GM12873 (cell line): Measurements from ENCODE around the gene CEP78.

ENCODE experiments used
- CTCF ChIP-seq: IDR thresholded peaks from 2 replicates; pipeline ENCODE4 v1.5.1; 2012; ENCODE audit warnings: low read depth, mild to moderate bottlenecking, moderate library complexity, low read length, control low read depth; ENCODE audit not compliant: insufficient read depth; ENCODE audit errors: missing control alignments

Gene CEP78

DNA sequence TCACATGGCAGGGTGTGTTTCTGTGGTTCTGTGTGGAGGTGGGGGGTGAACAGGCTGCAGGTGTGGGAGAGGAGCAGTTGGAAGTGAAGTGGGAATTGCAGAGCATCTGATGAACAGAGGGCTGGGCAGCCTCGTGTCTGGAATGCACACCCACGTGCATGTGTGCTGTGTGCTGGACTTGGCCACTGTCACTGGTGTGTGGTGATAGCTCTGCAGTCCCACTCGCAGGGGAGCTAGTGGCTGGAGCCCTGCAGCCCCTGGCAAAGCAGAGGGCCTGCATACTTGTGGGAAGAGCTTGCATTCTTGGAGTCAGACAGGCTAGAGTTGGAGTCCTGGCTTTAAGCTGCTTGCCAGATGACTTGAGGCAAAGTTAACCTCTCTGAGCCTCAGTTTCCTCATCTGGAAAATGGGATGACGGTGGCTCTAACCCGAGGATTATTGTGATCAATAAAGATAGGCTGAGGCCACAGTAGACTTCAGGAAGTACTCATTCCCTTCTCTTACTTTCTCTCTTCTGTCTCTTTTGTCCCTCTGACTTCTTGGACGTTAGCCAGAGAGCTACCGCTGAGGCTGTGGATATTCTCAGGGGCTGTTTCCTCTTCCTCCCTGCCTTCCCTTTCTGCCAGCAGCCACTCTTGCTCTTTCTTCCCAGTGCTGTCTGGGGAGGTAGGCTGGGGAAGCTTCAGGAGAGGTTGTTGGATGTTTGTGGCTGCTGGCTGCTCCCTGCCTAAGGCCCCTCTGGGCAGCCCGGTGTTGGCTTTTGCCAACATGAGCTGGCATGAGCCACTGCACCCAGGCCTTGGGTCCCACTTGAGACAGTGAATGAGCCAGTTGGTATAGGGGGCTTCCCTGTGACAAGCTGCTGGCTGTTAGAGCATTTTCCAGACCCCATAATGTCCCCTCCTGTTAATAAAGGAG is 79.3 kb downstream of the CEP78 start:
- no peak for TF ChIP-seq CTCF

DNA sequence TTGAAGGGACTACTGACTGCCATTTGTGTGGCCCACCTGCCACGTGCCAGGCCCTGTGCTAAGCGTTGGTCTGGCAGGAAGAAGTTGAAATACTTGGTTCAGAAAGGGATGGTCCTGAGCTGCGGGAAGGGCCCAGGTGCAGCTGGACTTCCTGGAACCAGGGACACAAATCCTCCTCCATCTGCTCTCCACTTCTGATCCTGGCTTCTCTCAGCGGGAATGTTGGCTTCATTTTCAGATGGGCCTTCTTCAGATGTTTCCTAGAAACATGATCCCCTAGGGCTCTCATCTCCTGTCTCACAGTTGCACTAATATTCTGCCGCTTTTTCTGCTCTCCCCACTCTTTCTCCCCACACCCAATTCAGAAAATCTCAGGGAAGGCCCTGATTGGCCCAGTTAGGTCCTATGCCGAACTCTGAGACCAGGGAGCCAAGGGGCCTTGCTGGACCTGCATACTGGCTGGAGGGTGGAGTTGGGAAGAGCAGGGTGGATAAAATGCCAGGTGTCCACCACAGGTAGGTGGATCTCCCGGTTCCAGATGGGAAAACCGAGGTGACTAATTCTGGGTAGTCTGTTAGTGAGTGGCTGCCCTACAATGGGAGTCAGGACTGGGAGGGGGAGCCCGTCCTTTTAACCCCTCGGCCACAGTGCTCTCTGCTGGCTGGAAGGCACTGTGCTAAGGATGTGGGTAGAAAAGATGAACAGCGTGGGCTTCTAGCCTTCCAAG is 80.5 kb downstream of the CEP78 start:
- TF ChIP-seq CTCF: no peak

DNA sequence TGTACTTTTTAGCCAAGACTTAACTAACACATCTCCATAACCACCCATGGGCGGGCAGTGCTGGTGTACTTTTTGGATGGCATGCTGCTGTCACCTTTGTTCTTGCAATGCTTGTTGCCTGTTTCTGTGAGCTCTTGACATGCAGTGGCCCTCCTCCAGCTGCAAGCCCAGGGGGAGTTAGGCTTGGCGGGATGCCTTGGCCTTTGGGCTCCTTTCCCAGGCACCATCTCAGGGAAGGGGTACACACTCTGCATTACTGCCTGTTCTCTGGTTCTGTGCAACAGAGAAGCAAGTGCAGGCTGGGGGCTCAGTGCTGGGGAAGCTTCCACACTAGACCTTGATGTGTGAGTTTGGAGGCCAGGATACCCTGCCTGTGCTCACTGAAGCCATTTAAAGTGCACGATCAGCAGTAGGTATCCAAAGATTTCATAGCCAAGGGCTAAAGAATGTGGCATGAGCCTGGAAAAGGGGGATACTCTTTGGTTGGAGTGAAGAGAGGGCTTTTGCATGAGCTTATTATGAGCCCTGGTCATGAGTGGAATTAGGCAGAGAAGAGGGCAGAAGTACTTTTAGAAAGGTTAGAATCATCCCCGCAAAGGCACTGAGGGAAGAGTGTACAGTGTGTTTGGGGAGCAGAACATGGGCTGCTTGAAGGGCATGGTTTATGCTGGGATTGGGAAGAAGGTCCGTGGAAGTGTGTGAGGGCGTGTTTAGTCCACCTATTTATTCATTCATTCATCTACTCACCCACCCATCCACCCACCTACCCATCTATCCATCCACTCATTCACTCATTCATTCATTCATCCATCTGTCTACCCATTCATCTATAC is 83.5 kb downstream of the CEP78 start:
- TF ChIP-seq CTCF: no peak

- TF ChIP-seq CTCF: no peak
These were observed 84.3 kb downstream of the CEP78 start for GRCh38 chr9:78320030-78320693.

DNA sequence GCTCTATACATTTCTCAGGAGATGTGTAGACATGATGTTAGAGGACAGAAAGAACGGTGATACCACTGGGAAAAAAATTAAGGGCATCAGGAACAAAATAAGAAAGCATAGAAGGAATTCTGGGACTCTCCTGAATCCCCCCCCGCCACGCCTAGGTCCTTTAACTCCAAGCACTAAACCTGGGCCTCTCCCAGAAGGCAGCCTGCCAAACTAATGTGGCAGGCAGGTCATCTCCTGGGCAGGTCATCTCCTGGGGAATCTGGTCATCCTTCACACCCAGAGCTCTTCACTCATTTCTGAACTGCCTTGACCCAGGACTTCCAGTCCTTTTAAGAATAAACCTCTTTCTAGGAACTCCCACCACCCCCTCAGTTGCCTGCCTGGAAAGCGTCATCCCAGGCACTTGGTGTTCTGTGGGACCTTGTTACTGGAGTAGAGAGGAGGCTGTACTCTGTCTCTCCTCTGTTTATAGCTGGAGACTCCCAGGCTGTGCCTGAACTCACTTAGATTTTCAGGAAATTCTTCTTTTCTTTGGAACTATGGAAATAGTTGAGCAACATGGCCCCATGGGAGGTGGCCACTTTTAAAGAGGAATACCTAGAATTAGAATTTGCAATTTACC is 85.1 kb downstream of the CEP78 start:
- TF ChIP-seq CTCF: no peak

DNA sequence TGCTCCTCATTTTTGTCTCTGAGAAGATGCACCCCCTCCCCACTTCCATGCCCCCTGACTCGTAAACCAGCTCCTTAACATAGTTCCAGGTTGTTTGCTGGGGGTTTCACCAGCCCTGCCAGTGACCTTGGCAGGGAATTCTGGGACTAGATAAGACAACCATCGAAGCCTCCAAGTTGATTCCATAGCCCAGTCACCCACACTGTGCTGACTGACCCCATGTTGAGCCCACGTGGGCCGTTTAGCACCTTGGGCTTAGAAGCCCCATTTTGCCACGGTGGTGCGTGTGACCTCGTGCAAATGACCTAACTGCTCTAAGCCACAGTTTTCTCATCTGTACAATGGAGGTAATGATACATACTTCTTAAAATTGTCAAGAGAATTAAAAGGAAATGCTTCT is 85.6 kb downstream of the CEP78 start:
- no peak for TF ChIP-seq CTCF
